Fibroblast of mammary gland (primary cell): ENCODE results near the gene NKX2-1.
"Not testable (repeated sequence)": the region's sequence is repeated elsewhere in the genome, so short reads cannot be mapped to it uniquely, and the experiment has no call there.

Source experiments
- DNase-seq: peaks from one replicate; pipeline ENCODE4 v3.0.0-alpha.2; 2010; ENCODE audit warnings: low read depth
- H3K4me3 ChIP-seq: 2 replicates; pipeline ENCODE4 v1.5.1; 2011; ENCODE audit warnings: low read depth, mild to moderate bottlenecking, low read length, moderate library complexity; ENCODE audit not compliant: control insufficient read depth
- CTCF ChIP-seq: conservative IDR thresholded peaks from 2 replicates; pipeline ENCODE4 v1.5.1; 2011; ENCODE audit warnings: low read depth, low read length, inconsistent platforms; ENCODE audit not compliant: control insufficient read depth, insufficient read depth

NKX2-1 gene

GRCh38 chr14:36519431-36520321 lies at the start of gene NKX2-1:
NKX2-1 (minus strand) TSS chr14:36520232; CDS start chr14:36520129, 103 bp downstream.
- no peak for TF ChIP-seq CTCF
- no peak for DNase-seq
- H3K4me3 ChIP-seq, result no peak within 1 kb of the TSS

GRCh38 chr14:36556811-36557433 lies 36.9 kb upstream of the NKX2-1 start:
- peak; percentile 24 for DNase-seq

GRCh38 chr14:36555998-36556743 lies 36.1 kb upstream of the NKX2-1 start:
- TF ChIP-seq CTCF, result no peak
- H3K4me3 ChIP-seq, result no peak overlapping the region
- DNase-seq, result no peak

More at GRCh38 chr14:36556811-36557433, 36.9 kb upstream of the NKX2-1 start:
- peak; percentile 86 for TF ChIP-seq CTCF
- no peak overlapping the region for H3K4me3 ChIP-seq

GRCh38 chr14:36553656-36554260 lies 33.7 kb upstream of the NKX2-1 start:
- H3K4me3 ChIP-seq, result no peak overlapping the region
- TF ChIP-seq CTCF, result peak; percentile 72
- DNase-seq, result peak; percentile 54

GRCh38 chr14:36550899-36551298 lies 30.9 kb upstream of the NKX2-1 start:
- DNase-seq, result no peak
- no peak for TF ChIP-seq CTCF
- H3K4me3 ChIP-seq, result no peak overlapping the region

GRCh38 chr14:36544280-36544679 lies 24.2 kb upstream of the NKX2-1 start:
- DNase-seq, H3K4me3 ChIP-seq: not testable (repeated sequence)
